T-cell (primary cell): Measurements from ENCODE around the gene CLCN7. TPM values are rescaled to one million over a fixed set of nuclear protein-coding genes. Genes with fewer than 3 reads are reported as not detected.

Source experiments
- ATAC-seq, 4 experiments: fragments of 200-7000 bp in 3 of 4; fragments of 150-1000 bp in 1 of 4; cut with Tn5 transposase; replicated peaks in 1 of 4; 1 replicate in 3 of 4; 2 replicates in 1 of 4; pipeline ENCODE4 v1.10.0; 2021; ENCODE audit warnings: moderate library complexity in 3 of 4, mild to moderate bottlenecking in 2 of 4, moderate number of reproducible peaks in 1 of 4
- CTCF ChIA-PET, 2 donors: fragments of 300-600 bp; sonication (Branson Sonifier 250); formaldehyde crosslinking; loops; one replicate each; lab custom pipeline; 2022; ENCODE audit warnings: antibody characterized with exemption in 2 of 2; lab: Charles Lee
- POLR2A ChIA-PET, 2 donors: fragments of 300-600 bp; sonication (Branson Sonifier 250); formaldehyde crosslinking; loops; one replicate each; lab custom pipeline; 2022; ENCODE audit warnings: antibody characterized with exemption in 2 of 2; lab: Charles Lee
- DNase-seq, 35 experiments: peaks; one replicate each; pipeline versions ENCODE4 v3.0.0 to v3.0.0-alpha.2; 2013 to 2023
- H3K27ac ChIP-seq: one replicate; pipeline ENCODE4 v1.5.1; 2013; ENCODE audit warnings: low read length
- H3K27me3 ChIP-seq, 2 experiments: replicated peaks in 1 of 2; 1 replicate in 1 of 2; 2 replicates in 1 of 2; pipeline versions ENCODE4 v1.6.1 to v1.7.0; 2013; ENCODE audit warnings: low read length in 1 of 2, mixed read lengths in 1 of 2; ENCODE audit not compliant: control insufficient read depth in 2 of 2, insufficient read depth in 2 of 2; ENCODE audit errors: extremely low read depth in 1 of 2
- H3K36me3 ChIP-seq, 2 donors: 1 replicate in 1 of 2; 2 replicates in 1 of 2; pipeline versions ENCODE4 v1.6.1 to v1.7.0; 2013; ENCODE audit warnings: low read length in 1 of 2; ENCODE audit not compliant: control insufficient read depth in 2 of 2, insufficient read depth in 1 of 2; ENCODE audit errors: extremely low read depth in 1 of 2
- H3K4me1 ChIP-seq, 2 experiments: 1 replicate in 1 of 2; 2 replicates in 1 of 2; pipeline versions ENCODE4 v1.6.1 to v1.7.0; 2013; ENCODE audit warnings: low read length in 2 of 2, mixed read lengths in 1 of 2; ENCODE audit not compliant: insufficient read depth in 2 of 2, control insufficient read depth in 1 of 2; ENCODE audit errors: extremely low read depth in 1 of 2
- H3K4me3 ChIP-seq, 2 donors: 1 replicate in 1 of 2; 2 replicates in 1 of 2; pipeline versions ENCODE4 v1.5.1 to v1.7.0; 2013; ENCODE audit warnings: mild to moderate bottlenecking in 2 of 2, low read length in 1 of 2, moderate library complexity in 1 of 2; ENCODE audit not compliant: control insufficient read depth in 1 of 2; ENCODE audit errors: extremely low read depth in 1 of 2
- H3K9me3 ChIP-seq: 2 replicates; pipeline ENCODE4 v1.7.0; 2013
- H3K27ac Mint-ChIP-seq, 2 donors: one replicate each; pipeline ENCODE4 v1.8.0; 2020 to 2021; ENCODE audit warnings: mild to moderate bottlenecking in 2 of 2, mixed read lengths in 2 of 2
- H3K27me3 Mint-ChIP-seq, 2 donors: one replicate each; pipeline ENCODE4 v1.8.0; 2021 to 2022; ENCODE audit warnings: mixed read lengths in 2 of 2
- H3K36me3 Mint-ChIP-seq: one replicate; pipeline ENCODE4 v1.8.0; 2021; ENCODE audit warnings: mixed read lengths
- H3K4me1 Mint-ChIP-seq, 3 donors: one replicate each; pipeline ENCODE4 v1.8.0; 2020 to 2022; ENCODE audit warnings: mixed read lengths in 3 of 3, mild to moderate bottlenecking in 1 of 3
- H3K4me3 Mint-ChIP-seq, 3 donors: one replicate each; pipeline ENCODE4 v1.8.0; 2020 to 2022; ENCODE audit warnings: mild to moderate bottlenecking in 3 of 3, mixed read lengths in 3 of 3, moderate library complexity in 3 of 3
- H3K9me3 Mint-ChIP-seq, 3 donors: one replicate each; pipeline ENCODE4 v1.8.0; 2020 to 2022; ENCODE audit warnings: mixed read lengths in 3 of 3
- WGBS: methylation state at CpG from one replicate; pipeline ENCODE4 v1.1.5; 2013; ENCODE audit warnings: missing lambda C conversion rate; ENCODE audit not compliant: insufficient coverage; 5-methylcytosine and 5-hydroxymethylcytosine counted together
- total RNA-seq, 35 experiments: library from RNA in 6 of 35; stranded (reverse) in 6 of 35; fragments of 120-200 nt in 1 of 35; gene quantifications; one replicate each; pipeline versions ENCODE4 v1.2.1 to v1.2.4 and lab custom pipeline; 2013 to 2026

CLCN7 gene
- total RNA-seq, 5 donors from 2014 or later (not counting 1 experiment from before 2014, with no cell fraction given): 77.1 to 141 (median 114) TPM

- WGBS: 97% methylated on average over 20 of the region's 21 CpGs
- ChIA-PET POLR2A (no interaction called here), CTCF (no interaction called here)
- H3K4me3 ChIP-seq: no peak overlapping the region
- peaks cover 12 to 24% of the 10 kb centered on the region in 2 experiments for H3K4me1 ChIP-seq
- H3K36me3 ChIP-seq: peaks cover 27 to 41% of the 10 kb centered on the region in 2 donors
- H3K9me3 Mint-ChIP-seq: no peaks in the 10 kb centered on the region
- H3K27me3 Mint-ChIP-seq: no peaks in the 10 kb centered on the region
- H3K27me3 ChIP-seq: no peaks in the 10 kb centered on the region
- ATAC-seq (no peak), DNase-seq (no peak)
- H3K27ac Mint-ChIP-seq: no peak overlapping the region
- peaks cover 12 to 18% (median 16%) of the 10 kb centered on the region in 3 donors for H3K4me1 Mint-ChIP-seq
- no peak overlapping the region for H3K27ac ChIP-seq
- H3K9me3 ChIP-seq: no peaks in the 10 kb centered on the region
- peaks cover 11% of the 10 kb centered on the region for H3K36me3 Mint-ChIP-seq
- H3K4me3 Mint-ChIP-seq: no peak overlapping the region
Observed at GRCh38 chr16:1497014-1497598, 22.3 kb upstream of the CLCN7 start.

GRCh38 chr16:1496464-1496863, 21.6 kb upstream of the CLCN7 start:
- Mint-ChIP-seq H3K4me3 (peak overlapping the region in 1 of 3 donors; percentile 24), H3K27me3 (no peaks in the 10 kb centered on the region), H3K27ac (no peak overlapping the region), H3K4me1 (peaks cover 12 to 19% (median 17%) of the 10 kb centered on the region in 3 donors), H3K9me3 (no peaks in the 10 kb centered on the region), H3K36me3 (peaks cover 11% of the 10 kb centered on the region)
- CTCF ChIA-PET: no interaction called here
- ATAC-seq (no peak), DNase-seq (no peak)
- H3K36me3 ChIP-seq: peaks cover 27 to 35% of the 10 kb centered on the region in 2 donors
- no peak overlapping the region for H3K4me3 ChIP-seq
- WGBS: 92% methylated on average over 18 of the region's 25 CpGs
- H3K9me3 ChIP-seq: no peaks in the 10 kb centered on the region
- POLR2A ChIA-PET: no interaction called here
- no peaks in the 10 kb centered on the region for H3K27me3 ChIP-seq
- peaks cover 12 to 25% of the 10 kb centered on the region in 2 experiments for H3K4me1 ChIP-seq
- H3K27ac ChIP-seq: no peak overlapping the region

GRCh38 chr16:1495889-1496262, 21.0 kb upstream of the CLCN7 start:
- Histone ChIP-seq H3K36me3 (peaks cover 24 to 31% of the 10 kb centered on the region in 2 donors), H3K9me3 (no peaks in the 10 kb centered on the region)

GRCh38 chr16:1495211-1495888, 20.5 kb upstream of the CLCN7 start:
- H3K27ac Mint-ChIP-seq: no peak overlapping the region
- Histone ChIP-seq H3K27me3 (no peaks in the 10 kb centered on the region), H3K4me1 (peaks cover 12 to 25% of the 10 kb centered on the region in 2 experiments), H3K9me3 (no peaks in the 10 kb centered on the region), H3K27ac (no peak overlapping the region), H3K36me3 (peaks cover 20 to 25% of the 10 kb centered on the region in 2 donors), H3K4me3 (no peak overlapping the region)
- DNase-seq: no peak
- whole genome bisulfite sequencing: 93% methylated on average over 37 of the region's 39 CpGs
- ChIA-PET CTCF (no interaction called here), POLR2A (no interaction called here)
- H3K4me3 Mint-ChIP-seq: peak overlapping the region; percentile 47 to 60 (median 52)
- ATAC-seq: no peak
- H3K4me1 Mint-ChIP-seq: peaks cover 12 to 19% (median 18%) of the 10 kb centered on the region in 3 donors
- H3K36me3 Mint-ChIP-seq: peaks cover 11% of the 10 kb centered on the region
- no peaks in the 10 kb centered on the region for H3K27me3 Mint-ChIP-seq
- no peaks in the 10 kb centered on the region for H3K9me3 Mint-ChIP-seq

More at GRCh38 chr16:1495889-1496262, 21.0 kb upstream of the CLCN7 start:
- ChIA-PET CTCF (no interaction called here), POLR2A (no interaction called here)
- H3K27ac Mint-ChIP-seq: no peak overlapping the region
- Histone ChIP-seq H3K4me3 (no peak overlapping the region), H3K27ac (no peak overlapping the region), H3K27me3 (no peaks in the 10 kb centered on the region), H3K4me1 (peaks cover 12 to 25% of the 10 kb centered on the region in 2 experiments)
- H3K4me3 Mint-ChIP-seq: peak overlapping the region in 1 of 3 donors; percentile 47
- no peaks in the 10 kb centered on the region for H3K9me3 Mint-ChIP-seq
- no peak for DNase-seq
- no peaks in the 10 kb centered on the region for H3K27me3 Mint-ChIP-seq
- peaks cover 12 to 19% (median 18%) of the 10 kb centered on the region in 3 donors for H3K4me1 Mint-ChIP-seq
- WGBS: 95% methylated on average over 25 of the region's 25 CpGs
- H3K36me3 Mint-ChIP-seq: peaks cover 11% of the 10 kb centered on the region
- ATAC-seq: no peak

GRCh38 chr16:1494711-1495110, 19.9 kb upstream of the CLCN7 start:
- ChIA-PET CTCF (no interaction called here), POLR2A (no interaction called here)
- H3K27me3 Mint-ChIP-seq: no peaks in the 10 kb centered on the region
- ATAC-seq: no peak
- H3K36me3 Mint-ChIP-seq: peaks cover 11% of the 10 kb centered on the region
- Histone ChIP-seq H3K4me3 (no peak overlapping the region), H3K4me1 (peaks cover 12 to 25% of the 10 kb centered on the region in 2 experiments), H3K27ac (no peak overlapping the region), H3K36me3 (peaks cover 18 to 21% of the 10 kb centered on the region in 2 donors), H3K27me3 (no peaks in the 10 kb centered on the region), H3K9me3 (no peaks in the 10 kb centered on the region)
- no peaks in the 10 kb centered on the region for H3K9me3 Mint-ChIP-seq
- H3K4me1 Mint-ChIP-seq: peaks cover 12 to 19% (median 18%) of the 10 kb centered on the region in 3 donors
- no peak for DNase-seq
- 96% methylated on average over 13 of the region's 13 CpGs for WGBS
- H3K4me3 Mint-ChIP-seq: peak overlapping the region; percentile 83 to 97 (median 93)
- peak overlapping the region in 1 of 2 donors; percentile 34 for H3K27ac Mint-ChIP-seq

- peaks cover 12 to 19% (median 18%) of the 10 kb centered on the region in 3 donors for H3K4me1 Mint-ChIP-seq
- peak overlapping the region in 1 of 2 donors; percentile 79 for H3K27ac Mint-ChIP-seq
- Histone ChIP-seq H3K27me3 (no peaks in the 10 kb centered on the region), H3K4me3 (peak overlapping the region; percentile 80 to 85), H3K27ac (no peak overlapping the region), H3K36me3 (peaks cover 18 to 19% of the 10 kb centered on the region in 2 donors), H3K9me3 (no peaks in the 10 kb centered on the region), H3K4me1 (peaks cover 12 to 25% of the 10 kb centered on the region in 2 experiments)
- H3K36me3 Mint-ChIP-seq: peaks cover 11% of the 10 kb centered on the region
- WGBS: 71% methylated on average over 25 of the region's 25 CpGs
- DNase-seq (no peak), ATAC-seq (no peak)
- H3K9me3 Mint-ChIP-seq: no peaks in the 10 kb centered on the region
- ChIA-PET CTCF (no interaction called here), POLR2A (no interaction called here)
- no peaks in the 10 kb centered on the region for H3K27me3 Mint-ChIP-seq
- H3K4me3 Mint-ChIP-seq: peak overlapping the region; percentile 83 to 97 (median 93)
Observed at GRCh38 chr16:1494129-1494640, 19.4 kb upstream of the CLCN7 start.
